ENCODE data around the gene ZNF230. TPM values are rescaled to one million over a fixed set of nuclear protein-coding genes. Genes with fewer than 3 reads are reported as not detected.
A peak's percentile ranks its signal among the peaks of the same experiment; 100 is the strongest.

ZNF230 gene
- total and polyA plus RNA-seq, 9 of the 15 experiments (the other 6 are each of a cell fraction or from before 2014, with no cell fraction given), result 1.3 to 4.0 (median 2.2) TPM

DNA sequence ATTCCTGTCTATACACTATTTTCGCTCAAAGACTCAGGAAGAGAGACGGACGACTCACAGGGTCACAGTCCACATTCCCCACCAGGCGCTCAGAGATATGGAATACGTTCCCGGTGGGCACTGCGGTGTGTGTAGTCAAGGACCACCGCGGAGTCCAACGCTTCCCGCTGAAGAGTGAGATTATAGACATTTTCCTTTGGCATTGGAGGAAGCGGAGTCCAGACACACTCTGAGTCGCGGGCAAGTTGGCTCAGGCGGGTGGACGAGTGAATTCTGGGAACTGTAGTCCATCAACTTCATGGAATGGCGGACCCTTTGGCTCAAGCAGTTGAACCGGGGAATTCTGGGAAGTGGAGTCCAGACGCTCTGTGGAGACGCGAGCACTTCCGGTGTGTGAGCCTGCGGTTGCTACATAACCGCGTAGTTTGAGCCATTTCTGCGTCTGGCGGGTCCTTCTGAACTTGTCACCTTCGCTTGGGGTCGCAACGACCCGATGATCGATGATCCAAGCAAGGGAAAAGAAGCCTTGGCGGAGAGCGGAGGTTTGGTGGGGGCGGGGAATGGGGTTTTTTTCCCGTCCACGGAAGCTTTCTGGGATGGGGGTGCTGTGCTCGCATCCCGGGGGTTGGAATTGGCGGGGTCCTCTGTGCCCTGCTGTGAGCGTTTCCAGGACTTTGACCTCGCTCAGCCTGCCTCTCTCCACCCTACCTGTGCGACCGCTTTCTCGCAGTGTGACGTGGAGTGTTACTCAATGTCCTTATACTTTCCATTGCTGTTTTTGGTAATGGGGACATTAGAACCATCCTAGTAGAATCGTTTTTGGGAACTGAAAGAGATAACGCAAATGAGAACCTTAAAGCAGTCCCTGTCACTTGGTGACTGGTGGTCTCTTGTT is at the start of gene ZNF230 (continued):
- TF ChIP-seq GABPB1 (CRISPR knock-in tag; IDR thresholded peaks at IDR 0.05) (peak; percentile 93), ZC3H8 (IDR thresholded peaks at IDR 0.05) (no peak), NELFE (IDR thresholded peaks at IDR 0.05; ENCODE audit: insufficient read depth, insufficient read length) (no peak), BMI1 (IDR thresholded peaks at IDR 0.05; ENCODE audit: low read length) (no peak), PTBP1 (IDR thresholded peaks at IDR 0.05; ENCODE audit: low read depth, low read length) (no peak), POLR2A (conservative IDR thresholded peaks at IDR 0.05) (peak; percentile 74), TBL1XR1 (IDR thresholded peaks at IDR 0.05; ENCODE audit: low read length in 2 of 2) (0 out of 4 replicates have a peak, but pooled peaks have one; percentile 14 to 25), ZNF41 (CRISPR knock-in tag; conservative IDR thresholded peaks at IDR 0.05) (0 out of 2 replicates have a peak, but pooled peaks have one; percentile 34), ETV5 (CRISPR knock-in tag; IDR thresholded peaks at IDR 0.05; ENCODE audit: low read depth) (peak; percentile 58; the same call in 1 of the 2 replicates), CAMTA2 (CRISPR knock-in tag; conservative IDR thresholded peaks at IDR 0.05) (no peak), ZNF134 (CRISPR knock-in tag; conservative IDR thresholded peaks at IDR 0.05) (0 out of 2 replicates have a peak, but pooled peaks have one; percentile 16), NR2F6 (CRISPR knock-in tag; IDR thresholded peaks at IDR 0.05) (no peak), NCOA6 (IDR thresholded peaks at IDR 0.05) (no peak), HDAC1 (IDR thresholded peaks at IDR 0.05) (peak in 1 of 2 experiments; percentile 29; a peak in 2 of 4 replicates), SRF (CRISPR knock-in tag; IDR thresholded peaks at IDR 0.05) (0 out of 4 replicates have a peak, but pooled peaks of 1 of the 2 experiments have one; percentile 42), MAFF (IDR thresholded peaks at IDR 0.05; ENCODE audit: low read length) (no peak), SNIP1 (IDR thresholded peaks at IDR 0.05; ENCODE audit: low read depth) (no peak), PRPF4 (IDR thresholded peaks at IDR 0.05; ENCODE audit: insufficient read depth, low read depth, low read length, poor library complexity, severe bottlenecking) (no peak)
- TF ChIP-seq, protein P1, sequence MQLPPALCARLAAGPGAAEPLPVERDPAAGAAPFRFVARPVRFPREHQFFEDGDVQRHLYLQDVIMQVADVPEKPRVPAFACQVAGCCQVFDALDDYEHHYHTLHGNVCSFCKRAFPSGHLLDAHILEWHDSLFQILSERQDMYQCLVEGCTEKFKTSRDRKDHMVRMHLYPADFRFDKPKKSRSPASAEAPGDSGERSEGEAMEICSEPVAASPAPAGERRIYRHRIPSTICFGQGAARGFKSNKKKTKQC (CRISPR knock-in tag; IDR thresholded peaks at IDR 0.05), result no peak
- TF ChIP-seq, protein P2, sequence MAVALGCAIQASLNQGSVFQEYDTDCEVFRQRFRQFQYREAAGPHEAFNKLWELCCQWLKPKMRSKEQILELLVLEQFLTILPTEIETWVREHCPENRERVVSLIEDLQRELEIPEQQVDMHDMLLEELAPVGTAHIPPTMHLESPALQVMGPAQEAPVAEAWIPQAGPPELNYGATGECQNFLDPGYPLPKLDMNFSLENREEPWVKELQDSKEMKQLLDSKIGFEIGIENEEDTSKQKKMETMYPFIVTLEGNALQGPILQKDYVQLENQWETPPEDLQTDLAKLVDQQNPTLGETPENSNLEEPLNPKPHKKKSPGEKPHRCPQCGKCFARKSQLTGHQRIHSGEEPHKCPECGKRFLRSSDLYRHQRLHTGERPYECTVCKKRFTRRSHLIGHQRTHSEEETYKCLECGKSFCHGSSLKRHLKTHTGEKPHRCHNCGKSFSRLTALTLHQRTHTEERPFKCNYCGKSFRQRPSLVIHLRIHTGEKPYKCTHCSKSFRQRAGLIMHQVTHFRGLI (CRISPR knock-in tag; IDR thresholded peaks at IDR 0.05), result no peak
- TF ChIP-seq, protein P3, sequence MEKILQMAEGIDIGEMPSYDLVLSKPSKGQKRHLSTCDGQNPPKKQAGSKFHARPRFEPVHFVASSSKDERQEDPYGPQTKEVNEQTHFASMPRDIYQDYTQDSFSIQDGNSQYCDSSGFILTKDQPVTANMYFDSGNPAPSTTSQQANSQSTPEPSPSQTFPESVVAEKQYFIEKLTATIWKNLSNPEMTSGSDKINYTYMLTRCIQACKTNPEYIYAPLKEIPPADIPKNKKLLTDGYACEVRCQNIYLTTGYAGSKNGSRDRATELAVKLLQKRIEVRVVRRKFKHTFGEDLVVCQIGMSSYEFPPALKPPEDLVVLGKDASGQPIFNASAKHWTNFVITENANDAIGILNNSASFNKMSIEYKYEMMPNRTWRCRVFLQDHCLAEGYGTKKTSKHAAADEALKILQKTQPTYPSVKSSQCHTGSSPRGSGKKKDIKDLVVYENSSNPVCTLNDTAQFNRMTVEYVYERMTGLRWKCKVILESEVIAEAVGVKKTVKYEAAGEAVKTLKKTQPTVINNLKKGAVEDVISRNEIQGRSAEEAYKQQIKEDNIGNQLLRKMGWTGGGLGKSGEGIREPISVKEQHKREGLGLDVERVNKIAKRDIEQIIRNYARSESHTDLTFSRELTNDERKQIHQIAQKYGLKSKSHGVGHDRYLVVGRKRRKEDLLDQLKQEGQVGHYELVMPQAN (IDR thresholded peaks at IDR 0.05; ENCODE audit: borderline replicate concordance), result 0 out of 2 replicates have a peak, but pooled peaks have one; percentile 27
- TF ChIP-seq, protein P4, sequence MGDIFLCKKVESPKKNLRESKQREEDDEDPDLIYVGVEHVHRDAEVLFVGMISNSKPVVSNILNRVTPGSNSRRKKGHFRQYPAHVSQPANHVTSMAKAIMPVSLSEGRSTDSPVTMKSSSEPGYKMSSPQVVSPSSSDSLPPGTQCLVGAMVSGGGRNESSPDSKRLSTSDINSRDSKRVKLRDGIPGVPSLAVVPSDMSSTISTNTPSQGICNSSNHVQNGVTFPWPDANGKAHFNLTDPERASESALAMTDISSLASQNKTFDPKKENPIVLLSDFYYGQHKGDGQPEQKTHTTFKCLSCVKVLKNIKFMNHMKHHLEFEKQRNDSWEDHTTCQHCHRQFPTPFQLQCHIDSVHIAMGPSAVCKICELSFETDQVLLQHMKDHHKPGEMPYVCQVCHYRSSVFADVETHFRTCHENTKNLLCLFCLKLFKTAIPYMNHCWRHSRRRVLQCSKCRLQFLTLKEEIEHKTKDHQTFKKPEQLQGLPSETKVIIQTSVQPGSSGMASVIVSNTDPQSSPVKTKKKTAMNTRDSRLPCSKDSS (IDR thresholded peaks at IDR 0.05; ENCODE audit: low read depth, partially characterized antibody), result no peak
- TF ChIP-seq, protein P5, sequence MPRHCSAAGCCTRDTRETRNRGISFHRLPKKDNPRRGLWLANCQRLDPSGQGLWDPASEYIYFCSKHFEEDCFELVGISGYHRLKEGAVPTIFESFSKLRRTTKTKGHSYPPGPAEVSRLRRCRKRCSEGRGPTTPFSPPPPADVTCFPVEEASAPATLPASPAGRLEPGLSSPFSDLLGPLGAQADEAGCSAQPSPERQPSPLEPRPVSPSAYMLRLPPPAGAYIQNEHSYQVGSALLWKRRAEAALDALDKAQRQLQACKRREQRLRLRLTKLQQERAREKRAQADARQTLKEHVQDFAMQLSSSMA (CRISPR knock-in tag; IDR thresholded peaks at IDR 0.05), result no peak

Measured in K562 (cell line).